ENCODE measurements around the gene ROGDI.

The ROGDI gene

GRCh38 chr16:4813251-4814003 lies 11.0 kb upstream of the ROGDI start:
- DNase-seq, result no peak

- no peak for DNase-seq
Observed at GRCh38 chr16:4811773-4812172, 9.3 kb upstream of the ROGDI start.

- no peak for DNase-seq
Observed at GRCh38 chr16:4811242-4811641, 8.8 kb upstream of the ROGDI start.

DNA sequence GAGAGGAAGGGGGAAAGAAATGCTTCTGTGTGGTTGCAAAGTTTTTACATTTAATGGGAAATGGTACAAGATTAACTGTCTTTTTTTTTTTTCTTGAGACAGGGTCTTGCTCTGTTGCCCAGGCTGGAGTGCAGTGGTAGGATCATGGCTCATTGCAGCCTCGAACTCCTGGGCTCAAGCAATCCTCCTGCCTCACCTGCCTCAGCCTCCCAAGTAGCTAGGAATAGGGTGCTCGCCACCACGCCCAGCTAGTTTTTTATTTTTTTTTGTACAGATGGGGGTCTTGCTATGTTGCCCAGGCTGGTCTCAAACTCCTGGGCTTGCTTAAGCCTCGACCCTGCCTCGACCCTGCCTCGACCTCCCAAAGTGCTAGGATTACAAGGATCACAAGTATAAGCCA lies 3.8 kb upstream of the ROGDI start:
- no peak for DNase-seq

GRCh38 chr16:4805231-4805630 lies 2.8 kb upstream of the ROGDI start:
- no peak for DNase-seq

DNA sequence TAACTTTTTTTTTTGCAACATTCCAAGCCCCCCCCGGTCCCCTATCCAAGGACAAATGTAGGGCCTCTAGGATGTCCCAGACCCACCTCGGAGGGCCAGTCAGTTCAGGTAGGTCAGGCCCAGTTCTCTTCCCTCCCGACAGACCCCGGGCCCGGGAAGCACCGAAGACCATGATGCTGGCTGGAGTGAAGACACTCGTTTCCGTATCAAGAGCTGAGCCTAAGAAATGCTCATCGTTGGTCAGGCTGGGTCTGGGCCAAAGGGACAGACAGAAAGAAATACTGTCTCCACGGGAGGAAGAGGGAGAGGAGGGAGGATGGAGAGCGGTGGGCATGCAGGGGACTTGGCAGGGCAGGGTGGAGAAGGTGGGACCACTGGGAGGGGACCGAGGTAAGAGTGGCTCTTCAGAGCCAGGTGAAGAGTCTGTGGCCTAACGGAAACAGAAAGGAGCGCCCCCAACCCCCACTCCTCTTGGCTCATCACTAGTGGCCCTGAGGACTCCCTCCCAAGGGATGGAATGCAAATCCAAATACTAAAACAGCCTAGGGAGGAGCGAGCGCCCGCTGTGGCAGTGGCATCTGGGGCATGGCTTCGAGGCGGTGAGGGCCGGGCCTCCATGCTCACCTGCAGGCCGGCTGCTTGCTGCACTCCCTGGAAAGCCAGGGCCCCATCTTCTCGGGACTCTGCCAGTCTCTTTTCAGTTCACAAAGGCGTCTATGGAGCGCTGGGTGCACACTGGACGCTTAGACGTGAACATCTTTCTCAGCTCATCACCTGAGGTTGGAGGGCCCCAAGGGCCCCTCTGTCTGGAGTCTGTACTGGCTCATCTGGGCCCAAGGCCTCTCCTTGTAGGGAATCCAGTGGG lies 1.7 kb upstream of the ROGDI start:
- DNase-seq, result no peak

DNA sequence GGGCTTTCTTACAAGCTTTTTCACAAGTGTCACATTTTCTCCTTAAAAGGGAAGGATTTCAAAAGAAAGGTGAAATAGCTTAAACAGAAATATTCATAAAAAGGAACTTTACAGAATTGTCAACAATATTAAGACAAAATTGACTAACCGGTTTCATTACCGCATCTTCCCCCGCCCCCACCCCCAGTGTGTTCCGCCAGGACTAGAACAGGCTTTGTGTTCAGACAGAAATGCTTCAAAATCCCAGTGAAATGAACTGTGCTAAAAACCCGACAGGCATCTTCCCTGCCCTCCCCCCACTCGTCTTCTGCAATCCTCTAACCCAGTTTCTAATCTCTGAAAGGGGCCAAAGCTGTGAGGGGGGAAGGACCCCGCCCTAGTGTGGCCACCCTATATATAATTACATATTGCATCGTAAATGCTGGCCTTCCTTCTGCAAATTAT lies 990 bp upstream of the ROGDI start:
- DNase-seq, result no peak

DNA sequence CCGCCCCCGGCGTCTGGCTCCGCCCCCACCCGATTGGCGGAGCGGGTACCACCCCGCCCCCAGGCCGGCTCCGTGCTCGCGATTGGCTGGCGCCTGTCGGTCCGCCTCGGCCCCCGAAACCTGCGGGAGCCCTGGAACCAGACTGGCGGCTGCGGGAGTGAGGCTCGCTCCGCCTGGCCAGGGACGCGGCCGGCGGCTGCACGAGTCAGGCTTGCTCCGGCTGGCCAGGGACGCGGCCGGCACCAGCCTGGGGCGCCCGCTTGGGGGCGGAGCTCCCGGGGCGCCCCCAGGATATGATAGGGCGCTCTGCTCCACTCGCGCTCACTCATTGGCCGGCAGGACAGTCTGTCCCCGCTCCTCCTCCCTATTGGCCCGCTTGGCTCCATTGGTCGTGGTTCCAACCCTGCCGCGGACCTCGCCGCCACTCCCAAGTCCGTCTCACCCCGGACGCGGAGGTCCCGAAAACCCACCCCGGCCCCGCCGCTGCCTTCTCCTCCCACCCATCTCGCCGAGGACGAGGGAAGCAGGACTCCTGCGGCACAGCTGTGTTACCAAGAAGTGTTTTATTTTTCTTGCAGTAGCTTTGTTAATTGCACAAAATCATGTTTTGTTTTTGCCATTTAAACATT lies 340 bp upstream of the ROGDI start:
- peak; percentile 94 for DNase-seq

- DNase-seq, result no peak
Observed at GRCh38 chr16:4801051-4801961, 1.1 kb downstream of the ROGDI start.

- DNase-seq, result peak; percentile 55
Observed at GRCh38 chr16:4800290-4801041, 2.0 kb downstream of the ROGDI start.

GRCh38 chr16:4799171-4799855 lies 3.1 kb downstream of the ROGDI start:
- DNase-seq, result no peak

DNA sequence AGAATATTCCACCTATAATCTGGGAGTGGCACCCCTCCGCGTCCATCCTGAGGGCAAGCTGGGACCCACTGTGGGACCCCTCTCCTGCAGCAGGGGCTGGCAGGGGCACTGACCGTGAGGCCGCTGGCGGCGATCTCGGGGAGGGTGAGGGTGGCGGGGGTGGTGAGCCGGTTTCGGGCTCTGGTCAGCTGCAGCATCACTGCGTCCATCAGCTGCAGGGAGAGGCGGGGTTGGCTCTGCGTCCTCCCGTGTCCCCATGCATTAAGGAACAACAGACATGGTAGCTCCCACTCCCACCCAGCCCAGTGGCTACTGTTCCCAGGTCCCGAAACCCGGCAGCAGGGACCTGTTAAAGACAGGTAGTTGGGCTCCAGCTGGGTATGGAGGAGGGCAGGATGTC lies 4.0 kb downstream of the ROGDI start:
- no peak for DNase-seq

- DNase-seq, result no peak
Observed at GRCh38 chr16:4797805-4798252, 4.6 kb downstream of the ROGDI start.

DNA sequence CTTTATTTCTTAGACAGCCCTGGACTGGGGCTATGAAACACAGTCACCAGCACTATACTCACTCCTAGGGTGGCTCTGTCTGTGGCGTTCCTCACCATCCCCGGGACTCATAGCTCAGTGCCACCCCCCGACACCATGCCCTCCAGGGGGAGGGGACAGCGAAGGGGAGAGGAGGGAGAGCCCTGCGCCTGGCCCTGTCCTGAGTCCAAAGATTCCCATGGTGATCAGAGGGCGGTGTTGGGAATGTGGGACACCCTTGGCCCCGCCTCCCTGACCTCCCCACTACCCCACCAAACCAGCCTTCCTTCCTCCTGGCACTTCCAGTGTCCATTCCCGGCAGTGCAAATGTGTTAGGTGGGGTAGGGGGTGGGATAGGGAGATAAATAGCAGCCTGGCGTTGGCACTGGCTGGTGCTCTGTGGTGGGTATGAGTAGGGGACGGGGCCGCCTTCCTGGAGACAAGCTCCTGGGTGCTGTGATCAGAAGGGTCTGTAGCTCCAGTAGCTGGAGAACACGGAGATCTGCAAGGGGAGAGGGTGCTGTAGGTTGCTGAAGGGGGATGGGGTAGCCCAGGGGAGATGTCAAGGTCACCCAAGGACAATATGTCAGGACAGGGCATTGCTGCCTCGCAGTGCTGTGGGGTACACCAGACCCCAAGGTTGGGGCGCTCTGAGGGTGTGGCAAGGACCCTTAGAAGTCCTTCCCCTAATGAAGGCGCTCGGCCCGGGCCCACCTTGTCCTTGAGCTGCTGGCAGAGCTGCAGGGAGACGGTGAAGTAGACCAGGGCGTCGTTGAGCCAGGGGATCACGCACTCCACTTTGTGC lies 5.2 kb downstream of the ROGDI start:
- no peak for DNase-seq

GRCh38 chr16:4795828-4796572 lies 6.4 kb downstream of the ROGDI start:
- DNase-seq, result no peak

- DNase-seq, result no peak
Observed at GRCh38 chr16:4795181-4795827, 7.1 kb downstream of the ROGDI start, which contains the start of gene SMIM22. Gene SMIM22, plus strand, starts transcription at chr16:4795369. Its CDS starts 366 bp downstream, at chr16:4795735.

DNA sequence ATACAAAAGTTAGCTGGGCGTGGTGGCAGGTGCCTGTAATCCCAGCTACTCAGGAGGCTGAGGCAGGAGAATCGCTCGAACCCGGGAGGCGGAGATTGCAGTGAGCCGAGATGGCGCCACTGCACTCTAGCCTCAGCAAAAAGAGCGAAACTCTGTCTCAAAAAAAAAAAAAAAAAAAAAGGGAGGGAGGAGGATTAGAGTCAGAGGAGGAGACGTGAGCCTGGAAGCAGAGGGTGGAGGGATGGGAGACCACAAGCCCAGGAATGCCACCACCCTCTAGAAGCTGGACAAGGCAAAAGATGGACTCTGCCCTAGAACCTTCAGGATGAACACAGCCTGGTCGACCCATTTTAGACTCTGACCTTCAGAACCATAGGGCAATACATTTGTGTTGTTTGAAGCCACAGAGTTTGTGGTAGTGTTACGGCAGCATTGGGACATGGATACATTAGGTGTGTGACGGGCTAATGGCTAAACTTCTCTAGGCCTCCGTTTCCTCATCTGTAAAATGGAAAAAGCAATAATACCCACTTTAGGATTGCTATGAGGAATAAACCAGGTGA lies 9.4 kb downstream of the ROGDI start:
- no peak for DNase-seq

DNA sequence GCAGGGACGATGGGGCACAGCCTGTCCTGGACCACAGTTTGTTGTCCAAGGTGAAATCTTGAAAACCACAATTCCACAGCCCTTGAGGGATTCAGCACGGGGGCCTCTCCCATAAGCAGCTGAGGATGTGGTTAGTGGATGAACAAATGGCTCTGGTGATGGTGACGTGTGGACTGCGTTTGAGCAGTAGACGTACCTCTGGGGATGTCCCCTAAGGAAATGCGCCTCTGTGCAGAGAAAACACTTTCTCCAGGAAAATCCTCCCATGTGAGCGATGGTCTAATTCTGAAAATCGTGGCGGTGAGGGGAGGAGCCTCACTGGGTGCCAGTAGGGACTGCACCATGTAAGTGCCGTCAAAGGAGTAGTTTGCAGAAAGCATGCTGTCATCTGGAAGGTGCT lies 11.6 kb downstream of the ROGDI start:
- no peak for DNase-seq

All from femur (tissue), 1 donor.